Stomach smooth muscle (tissue), 2 donors: ENCODE results near the gene MTMR2.
"Not testable (repeated sequence)": the region's sequence is repeated elsewhere in the genome, so short reads cannot be mapped to it uniquely, and the experiment has no call there.

Experiments used
- H3K27ac ChIP-seq: one replicate; pipeline ENCODE4 v1.7.0; 2013; ENCODE audit warnings: mild to moderate bottlenecking, low read length, inconsistent platforms
- H3K27me3 ChIP-seq, 2 donors: one replicate each; pipeline ENCODE4 v1.7.0; 2013; ENCODE audit warnings: low read length in 2 of 2; ENCODE audit not compliant: insufficient read depth in 2 of 2, control insufficient read depth in 1 of 2
- H3K36me3 ChIP-seq, 2 donors: one replicate each; pipeline ENCODE4 v1.7.0; 2013; ENCODE audit warnings: low read length in 2 of 2; ENCODE audit not compliant: control insufficient read depth in 2 of 2, insufficient read depth in 2 of 2
- H3K4me1 ChIP-seq: one replicate; pipeline ENCODE4 v1.7.0; 2013; ENCODE audit warnings: low read length; ENCODE audit not compliant: control insufficient read depth, insufficient read depth
- H3K4me3 ChIP-seq, 2 donors: one replicate each; pipeline ENCODE4 v1.7.0; 2013; ENCODE audit warnings: low read length in 2 of 2
- H3K9ac ChIP-seq, 2 donors: one replicate each; pipeline ENCODE4 v1.7.0; 2013; ENCODE audit warnings: low read length in 2 of 2, mild to moderate bottlenecking in 1 of 2
- H3K9me3 ChIP-seq, 2 donors: one replicate each; pipeline ENCODE4 v1.7.0; 2013; ENCODE audit warnings: low read length in 2 of 2; ENCODE audit not compliant: control insufficient read depth in 2 of 2
- donor health status: healthy.
- donor health status: Pancreatic carcinoma.

Gene MTMR2

GRCh38 chr11:95821640-95822039, 102.3 kb downstream of the MTMR2 start:
- Histone ChIP-seq H3K9me3 (no peaks in the 10 kb centered on the region), H3K27me3 (no peaks in the 10 kb centered on the region), H3K9ac (no peak overlapping the region), H3K27ac (no peak overlapping the region), H3K36me3 (peaks cover 4 to 15% of the 10 kb centered on the region in 2 donors), H3K4me3 (no peak overlapping the region), H3K4me1 (no peaks in the 10 kb centered on the region)

- H3K4me3 ChIP-seq = no peak overlapping the region
- no peaks in the 10 kb centered on the region for H3K27me3 ChIP-seq
- no peaks in the 10 kb centered on the region for H3K4me1 ChIP-seq
- H3K9ac ChIP-seq = no peak overlapping the region
- H3K9me3 ChIP-seq = no peaks in the 10 kb centered on the region
- no peak overlapping the region for H3K27ac ChIP-seq
- H3K36me3 ChIP-seq = peaks cover 6 to 8% of the 10 kb centered on the region in 2 donors
Observed at GRCh38 chr11:95816037-95816436, 107.9 kb downstream of the MTMR2 start.

- not testable (repeated sequence) for H3K9ac ChIP-seq, H3K9me3 ChIP-seq, H3K4me3 ChIP-seq, H3K4me1 ChIP-seq, H3K27ac ChIP-seq, H3K27me3 ChIP-seq, H3K36me3 ChIP-seq
Observed at GRCh38 chr11:95811052-95811451, 112.9 kb downstream of the MTMR2 start.

- H3K27me3 ChIP-seq, H3K9me3 ChIP-seq, H3K4me3 ChIP-seq, H3K27ac ChIP-seq, H3K9ac ChIP-seq, H3K4me1 ChIP-seq, H3K36me3 ChIP-seq: not testable (repeated sequence)
Observed at GRCh38 chr11:95806464-95806863, 117.4 kb downstream of the MTMR2 start.

GRCh38 chr11:95805869-95806268, 118.0 kb downstream of the MTMR2 start:
- Histone ChIP-seq H3K36me3 (peaks cover 3 to 4% of the 10 kb centered on the region in 2 donors), H3K9ac (no peak overlapping the region), H3K4me3 (no peak overlapping the region)

GRCh38 chr11:95803973-95804372, 119.9 kb downstream of the MTMR2 start:
- Histone ChIP-seq H3K27ac (no peak overlapping the region), H3K36me3 (peaks cover 4 to 7% of the 10 kb centered on the region in 2 donors), H3K9ac (no peak overlapping the region), H3K4me1 (no peaks in the 10 kb centered on the region), H3K27me3 (no peaks in the 10 kb centered on the region), H3K4me3 (no peak overlapping the region), H3K9me3 (no peaks in the 10 kb centered on the region)

More at GRCh38 chr11:95805869-95806268, 118.0 kb downstream of the MTMR2 start:
- Histone ChIP-seq H3K27ac (no peak overlapping the region), H3K9me3 (no peaks in the 10 kb centered on the region), H3K27me3 (no peaks in the 10 kb centered on the region), H3K4me1 (no peaks in the 10 kb centered on the region)

GRCh38 chr11:95802806-95803205, 121.1 kb downstream of the MTMR2 start:
- Histone ChIP-seq H3K9me3 (no peaks in the 10 kb centered on the region), H3K27ac (no peak overlapping the region), H3K4me1 (no peaks in the 10 kb centered on the region), H3K27me3 (no peaks in the 10 kb centered on the region), H3K4me3 (no peak overlapping the region), H3K36me3 (peaks cover 4 to 7% of the 10 kb centered on the region in 2 donors), H3K9ac (no peak overlapping the region)

GRCh38 chr11:95800438-95800837, 123.5 kb downstream of the MTMR2 start:
- Histone ChIP-seq H3K36me3 (peaks cover 0 to 7% of the 10 kb centered on the region in 2 donors), H3K9me3 (no peaks in the 10 kb centered on the region), H3K27ac (no peak overlapping the region), H3K4me1 (no peaks in the 10 kb centered on the region), H3K27me3 (no peaks in the 10 kb centered on the region), H3K9ac (no peak overlapping the region), H3K4me3 (no peak overlapping the region)

GRCh38 chr11:95799546-95799945, 124.4 kb downstream of the MTMR2 start:
- Histone ChIP-seq H3K27ac (no peak overlapping the region), H3K27me3 (no peaks in the 10 kb centered on the region), H3K4me1 (no peaks in the 10 kb centered on the region), H3K36me3 (peaks cover 0 to 7% of the 10 kb centered on the region in 2 donors), H3K4me3 (no peak overlapping the region), H3K9me3 (no peaks in the 10 kb centered on the region), H3K9ac (no peak overlapping the region)

- no peak overlapping the region for H3K9ac ChIP-seq
- no peaks in the 10 kb centered on the region for H3K27me3 ChIP-seq
- H3K27ac ChIP-seq = no peak overlapping the region
Observed at GRCh38 chr11:95796501-95796900, 127.4 kb downstream of the MTMR2 start.

GRCh38 chr11:95795627-95796295, 128.1 kb downstream of the MTMR2 start:
- Histone ChIP-seq H3K36me3 (peaks cover 0 to 4% of the 10 kb centered on the region in 2 donors), H3K4me3 (no peak overlapping the region), H3K9me3 (no peaks in the 10 kb centered on the region), H3K27ac (no peak overlapping the region), H3K4me1 (peaks cover 10% of the 10 kb centered on the region), H3K9ac (no peak overlapping the region), H3K27me3 (no peaks in the 10 kb centered on the region)

More at GRCh38 chr11:95796501-95796900, 127.4 kb downstream of the MTMR2 start:
- Histone ChIP-seq H3K9me3 (no peaks in the 10 kb centered on the region), H3K4me1 (peaks cover 3% of the 10 kb centered on the region), H3K36me3 (peaks cover 0 to 4% of the 10 kb centered on the region in 2 donors), H3K4me3 (no peak overlapping the region)
